K562 (cell line): ENCODE results near the gene TMEM129. TPM values are rescaled to one million over a fixed set of nuclear protein-coding genes. Genes with fewer than 3 reads are reported as not detected.

Source experiments
- ATF7 ChIP-seq: fragments of 450-650 bp; IDR thresholded peaks from 2 replicates; pipeline ENCODE4 v1.7.1; 2014; ENCODE audit warnings: mild to moderate bottlenecking, moderate library complexity
- E2F5 ChIP-seq: sonication (generic); formaldehyde crosslinking; IDR thresholded peaks from 2 replicates; pipeline ENCODE4 v1.8.0; 2022; ENCODE audit warnings: mild to moderate bottlenecking, missing genetic modification reagents
- FOXP1 ChIP-seq: sonication (generic); formaldehyde crosslinking; IDR thresholded peaks from 2 replicates; pipeline ENCODE4 v1.8.0; 2022; ENCODE audit warnings: mild to moderate bottlenecking, missing genetic modification reagents
- GATAD2B ChIP-seq: fragments of 450-650 bp; IDR thresholded peaks from 2 replicates; pipeline ENCODE4 v1.6.1; 2017; ENCODE audit warnings: mild to moderate bottlenecking, borderline replicate concordance
- GTF2F1 ChIP-seq: IDR thresholded peaks from 2 replicates; pipeline ENCODE4 v1.6.1; 2011; ENCODE audit warnings: low read depth, low read length, improper control_type of control experiment
- HMG20A ChIP-seq: fragments of 450-650 bp; formaldehyde crosslinking; conservative IDR thresholded peaks from 2 replicates; pipeline ENCODE4 v1.4.0; 2020; ENCODE audit warnings: mild to moderate bottlenecking, mixed read lengths
- NONO ChIP-seq, 2 experiments: fragments of 200-400 bp in 1 of 2; fragments of 450-650 bp in 1 of 2; formaldehyde crosslinking in 1 of 2; IDR thresholded peaks; 2 replicates each; pipeline ENCODE4 v1.6.1; 2017; ENCODE audit warnings: low read depth in 2 of 2, mild to moderate bottlenecking in 2 of 2, moderate library complexity in 2 of 2, low read length in 1 of 2
- PRPF4 ChIP-seq: fragments of 200-400 bp; formaldehyde crosslinking; IDR thresholded peaks from one replicate; pipeline ENCODE4 v1.6.1; 2017; ENCODE audit warnings: low read length, low read depth, mild to moderate bottlenecking; ENCODE audit not compliant: insufficient read depth, poor library complexity, severe bottlenecking
- TAF9B ChIP-seq: fragments of 450-650 bp; IDR thresholded peaks from 2 replicates; pipeline ENCODE4 v1.6.1; 2018; ENCODE audit warnings: mild to moderate bottlenecking; ENCODE audit not compliant: partially characterized antibody
- TRIM24 ChIP-seq, 2 experiments: fragments of 450-650 bp; IDR thresholded peaks; 2 replicates each; pipeline ENCODE4 v1.6.1; 2016
- XRCC4 ChIP-seq: IDR thresholded peaks from one replicate; pipeline ENCODE4 v1.6.1; 2011; ENCODE audit not compliant: insufficient read depth, insufficient read length; ENCODE audit errors: extremely low read depth
- ZBTB40 ChIP-seq, 2 experiments: fragments of 450-650 bp in 1 of 2; sonication (generic) in 1 of 2; formaldehyde crosslinking in 1 of 2; IDR thresholded peaks; 2 replicates each; pipeline versions ENCODE4 v1.7.1 to v1.9.0; 2016 to 2022; ENCODE audit warnings: inconsistent platforms in 1 of 2, mild to moderate bottlenecking in 1 of 2, missing genetic modification reagents in 1 of 2
- ZNF277 ChIP-seq: fragments of 250-450 bp; sonication (Bioruptor Pico); IDR thresholded peaks from 2 replicates; pipeline ENCODE4 v1.8.0; 2022; ENCODE audit warnings: inconsistent platforms, mild to moderate bottlenecking, moderate library complexity, borderline replicate concordance
- ZNF644 ChIP-seq: fragments of 200-800 bp; sonication (Bioruptor generic); IDR thresholded peaks from 2 replicates; pipeline ENCODE4 v1.6.1; 2016; ENCODE audit warnings: low read depth, missing genetic modification characterization, missing compliant biosample characterization
- ZNF75A ChIP-seq: fragments of 450-650 bp; formaldehyde crosslinking; IDR thresholded peaks from 2 replicates; pipeline ENCODE4 v1.4.0; 2020; ENCODE audit warnings: mild to moderate bottlenecking
- ZSCAN29 ChIP-seq: fragments of 450-650 bp; IDR thresholded peaks from 2 replicates; pipeline ENCODE4 v1.6.1; 2017
- polyA plus RNA-seq, 8 experiments: library from polyadenylated mRNA; depleted of rRNA in 4 of 8; stranded (reverse) in 5 of 8; unstranded in 3 of 8; fragments of >200 nt; fragmentation: Nextera tagmentation in 2 of 8; fragmentation: Illumina TruSeq in 1 of 8; extraction: Ambion mirVana in 2 of 8; extraction: Trizol in 1 of 8; gene quantifications; 2 replicates each; pipeline versions ENCODE4 v1.2.1 to v1.2.3, GENCODE V29; 2011 to 2014; ENCODE audit warnings: inconsistent platforms in 1 of 8, missing spikeins in 1 of 8
- total RNA-seq, 7 experiments: library from RNA; depleted of rRNA in 6 of 7; stranded (reverse); fragments of >200 nt in 6 of 7; fragmentation: Illumina TruSeq in 2 of 7; extraction: Trizol in 2 of 7; gene quantifications; 2 replicates each; pipeline versions ENCODE4 v1.2.1 to v1.2.3, GENCODE V29; 2011 to 2021; ENCODE audit warnings: low replicate concordance in 1 of 7

The TMEM129 gene
- total and polyA plus RNA-seq, 9 of the 15 experiments (the other 6 are each of a cell fraction or from before 2014, with no cell fraction given): 0.34 to 47.2 (median 18.8) TPM

GRCh38 chr4:1676605-1677525 lies 44.3 kb downstream of the TMEM129 start (continued):
- no peak for TF ChIP-seq ZBTB40 (IDR thresholded peaks at IDR 0.05)
- no peak for TF ChIP-seq ZBTB40 (CRISPR knock-in tag; IDR thresholded peaks at IDR 0.05)
- no peak for TF ChIP-seq E2F5 (CRISPR knock-in tag)
- no peak for TF ChIP-seq PRPF4
- TF ChIP-seq ATF7: peak; percentile 80
- TF ChIP-seq GTF2F1: no peak
- no peak for TF ChIP-seq HMG20A (CRISPR knock-in tag)
- TF ChIP-seq ZNF644: no peak
- no peak for TF ChIP-seq ZNF277
- TF ChIP-seq TAF9B: peak; percentile 27
- no peak for TF ChIP-seq NONO (IDR thresholded peaks at IDR 0.05; ENCODE audit: low read depth in 2 of 2, low read length in 1 of 2)
- no peak for TF ChIP-seq ZNF75A (CRISPR knock-in tag)
- no peak for TF ChIP-seq XRCC4
- TF ChIP-seq GATAD2B: 0 out of 2 replicates have a peak, but pooled peaks have one; percentile 29
- no peak for TF ChIP-seq FOXP1 (CRISPR knock-in tag)
- TF ChIP-seq TRIM24 (IDR thresholded peaks at IDR 0.05): no peak
- no peak for TF ChIP-seq ZSCAN29
